MCF 10A (cell line): ENCODE results near the gene CSF2. TPM values are rescaled to one million over a fixed set of nuclear protein-coding genes. Genes with fewer than 3 reads are reported as not detected.

Experiments used
- BruUV-seq: library from RNA; stranded (reverse); fragments of 400-500 nt; replicated peaks from 2 replicates; lab custom pipeline; 2021; lab: Mats Ljungman, UMichigan
- CTCF ChIA-PET: fragments of 300-600 bp; sonication (Branson Sonifier 250); formaldehyde crosslinking; extraction: SDS; loops from one replicate; lab custom pipeline; 2021; ENCODE audit warnings: antibody characterized with exemption, inconsistent platforms; lab: Yijun Ruan, JAX
- POLR2A ChIA-PET: fragments of 300-600, 350-650 bp; sonication (Branson Sonifier 250); formaldehyde crosslinking; extraction: SDS; loops from one replicate; lab custom pipeline; 2020; ENCODE audit warnings: antibody characterized with exemption, inconsistent platforms; lab: Yijun Ruan, JAX
- DNase-seq: peaks from one replicate; pipeline ENCODE4 v3.0.0-alpha.2; 2018; ENCODE audit not compliant: unreplicated experiment
- H3K27ac Mint-ChIP-seq: one replicate; pipeline ENCODE4 v1.8.0; 2022; ENCODE audit warnings: mild to moderate bottlenecking, low read depth, mixed read lengths; ENCODE audit not compliant: unreplicated experiment
- H3K27me3 Mint-ChIP-seq: one replicate; pipeline ENCODE4 v1.8.0; 2022; ENCODE audit warnings: mixed read lengths; ENCODE audit not compliant: insufficient read depth, unreplicated experiment
- H3K36me3 Mint-ChIP-seq: one replicate; pipeline ENCODE4 v1.8.0; 2022; ENCODE audit warnings: mild to moderate bottlenecking, moderate library complexity, mixed read lengths; ENCODE audit not compliant: insufficient read depth, unreplicated experiment
- H3K4me1 Mint-ChIP-seq: one replicate; pipeline ENCODE4 v1.8.0; 2022; ENCODE audit warnings: mixed read lengths; ENCODE audit not compliant: insufficient read depth, unreplicated experiment
- H3K4me3 Mint-ChIP-seq: one replicate; pipeline ENCODE4 v1.8.0; 2022; ENCODE audit warnings: mild to moderate bottlenecking, moderate library complexity, mixed read lengths; ENCODE audit not compliant: unreplicated experiment
- H3K9me3 Mint-ChIP-seq: one replicate; pipeline ENCODE4 v1.8.0; 2022; ENCODE audit warnings: mixed read lengths; ENCODE audit not compliant: unreplicated experiment
- intact Hi-C: fragments of 100-400 bp; cut with micrococcal nuclease; formaldehyde crosslinking; loops from 2 replicates; pipeline ENCODE4 v1.14.1; 2022
- total RNA-seq: library from RNA; stranded (reverse); gene quantifications from 2 replicates; pipeline ENCODE4 v1.2.3, GENCODE V29; 2022
- TF ChIP-seq, protein P1 (sequence below): fragments of 200-600 bp; IDR thresholded peaks from one replicate; pipeline ENCODE4 v1.8.0; 2022; ENCODE audit warnings: antibody characterized with exemption, mild to moderate bottlenecking; ENCODE audit not compliant: unreplicated experiment

CSF2 gene
- total RNA-seq, 1 experiment from 2014 or later = not detected

DNA sequence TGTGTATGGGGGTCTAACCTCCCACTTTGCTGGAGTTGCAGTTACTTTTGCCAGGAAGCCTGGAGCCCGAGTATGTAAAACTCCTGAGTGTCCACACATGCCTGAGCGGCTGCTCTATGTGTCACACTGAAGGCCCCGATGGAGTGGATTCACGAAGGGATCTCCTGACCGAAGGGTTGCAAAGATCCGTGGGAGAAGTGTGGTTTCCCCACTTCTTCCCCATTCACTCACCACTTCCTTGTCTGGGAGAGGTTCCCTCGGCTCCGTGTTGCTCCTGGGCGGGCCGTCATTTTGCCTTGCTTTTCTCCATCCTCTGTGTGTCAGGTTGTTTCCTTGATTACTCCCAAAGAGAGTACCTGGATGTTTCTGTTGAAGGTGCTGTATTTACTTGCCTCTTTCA is 29.4 kb upstream of the CSF2 start:
- Mint-ChIP-seq H3K9me3 (peaks cover 7% of the 10 kb centered on the region), H3K4me3 (no peak overlapping the region), H3K27me3 (peaks cover 39% of the 10 kb centered on the region), H3K27ac (no peak overlapping the region), H3K36me3 (no peaks in the 10 kb centered on the region), H3K4me1 (no peaks in the 10 kb centered on the region)
- intact Hi-C loops = no loop called here
- DNase-seq = no peak
- BruUV-seq = no TSS peak
- ChIA-PET CTCF (interaction anchor here (0.6 to 0.7 kb wide), 2 partner anchors 19 to 34 kb away, joined by 3 to 4 read pairs; no protein-coding TSS in a partner anchor), POLR2A (no interaction called here)
- TF ChIP-seq, protein P1, sequence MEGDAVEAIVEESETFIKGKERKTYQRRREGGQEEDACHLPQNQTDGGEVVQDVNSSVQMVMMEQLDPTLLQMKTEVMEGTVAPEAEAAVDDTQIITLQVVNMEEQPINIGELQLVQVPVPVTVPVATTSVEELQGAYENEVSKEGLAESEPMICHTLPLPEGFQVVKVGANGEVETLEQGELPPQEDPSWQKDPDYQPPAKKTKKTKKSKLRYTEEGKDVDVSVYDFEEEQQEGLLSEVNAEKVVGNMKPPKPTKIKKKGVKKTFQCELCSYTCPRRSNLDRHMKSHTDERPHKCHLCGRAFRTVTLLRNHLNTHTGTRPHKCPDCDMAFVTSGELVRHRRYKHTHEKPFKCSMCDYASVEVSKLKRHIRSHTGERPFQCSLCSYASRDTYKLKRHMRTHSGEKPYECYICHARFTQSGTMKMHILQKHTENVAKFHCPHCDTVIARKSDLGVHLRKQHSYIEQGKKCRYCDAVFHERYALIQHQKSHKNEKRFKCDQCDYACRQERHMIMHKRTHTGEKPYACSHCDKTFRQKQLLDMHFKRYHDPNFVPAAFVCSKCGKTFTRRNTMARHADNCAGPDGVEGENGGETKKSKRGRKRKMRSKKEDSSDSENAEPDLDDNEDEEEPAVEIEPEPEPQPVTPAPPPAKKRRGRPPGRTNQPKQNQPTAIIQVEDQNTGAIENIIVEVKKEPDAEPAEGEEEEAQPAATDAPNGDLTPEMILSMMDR = no peak

DNA sequence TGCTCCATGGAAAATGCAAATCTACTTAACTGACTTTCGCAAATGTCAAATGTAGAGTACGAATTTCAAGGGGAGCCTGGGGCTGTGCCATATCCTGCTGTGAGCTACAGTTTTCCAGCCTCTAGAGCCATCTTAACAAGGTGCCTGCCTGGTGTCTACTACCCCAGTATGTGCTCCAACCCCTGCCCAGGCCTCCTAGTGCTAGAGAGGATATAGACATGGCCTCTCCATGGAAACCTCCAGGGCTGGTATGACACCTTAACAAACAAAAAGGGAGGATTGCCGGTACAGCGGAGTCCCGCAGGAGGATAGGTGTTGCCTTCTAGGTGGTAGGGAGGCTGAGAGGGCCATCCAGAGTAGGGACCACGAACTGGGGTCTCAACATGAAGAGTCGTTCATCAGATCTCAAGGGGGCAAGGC is 26.7 kb upstream of the CSF2 start:
- no TSS peak for BruUV-seq
- TF ChIP-seq, protein P1 = no peak
- Mint-ChIP-seq H3K4me1 (no peaks in the 10 kb centered on the region), H3K4me3 (no peak overlapping the region), H3K27ac (no peak overlapping the region), H3K9me3 (peaks cover 7% of the 10 kb centered on the region), H3K36me3 (no peaks in the 10 kb centered on the region), H3K27me3 (peaks cover 27% of the 10 kb centered on the region)
- no peak for DNase-seq
- ChIA-PET POLR2A (no interaction called here), CTCF (interaction anchor here (1.3 to 1.7 kb wide), 2 partner anchors 18 to 235 kb away, joined by 4 to 5 read pairs; no protein-coding TSS in a partner anchor)
- intact Hi-C loops = no loop called here

DNA sequence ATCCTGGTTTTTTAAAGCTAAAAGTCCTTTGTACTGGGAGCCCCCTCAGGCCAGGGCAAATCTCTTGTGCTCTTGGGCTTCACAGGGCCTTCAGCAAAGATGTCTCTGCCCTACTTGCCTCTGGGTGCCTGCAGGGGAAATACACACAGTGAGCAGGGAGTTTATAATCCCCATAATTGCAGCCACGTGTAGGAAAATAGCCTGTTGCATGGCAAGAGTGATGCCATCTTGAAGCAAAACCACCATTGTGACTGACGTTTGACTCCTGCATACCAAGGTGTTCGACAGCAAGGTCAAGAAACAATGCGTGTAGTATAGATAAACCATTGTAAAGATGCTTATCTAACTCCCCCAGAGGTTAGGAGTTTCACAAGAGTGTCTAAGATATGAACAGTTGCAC is 24.5 kb upstream of the CSF2 start:
- H3K27ac Mint-ChIP-seq = no peak overlapping the region
- H3K4me3 Mint-ChIP-seq = no peak overlapping the region
- H3K4me1 Mint-ChIP-seq = no peaks in the 10 kb centered on the region
- POLR2A ChIA-PET = interaction anchor here (0.6 to 1.2 kb wide), 3 partner anchors 34 to 361 kb away, joined by 3 read pairs; no protein-coding TSS in a partner anchor
- BruUV-seq = no TSS peak
- no peaks in the 10 kb centered on the region for H3K9me3 Mint-ChIP-seq
- intact Hi-C loops = no loop called here
- no peaks in the 10 kb centered on the region for H3K36me3 Mint-ChIP-seq
- TF ChIP-seq, protein P1 = no peak
- DNase-seq = no peak
- CTCF ChIA-PET = interaction anchor here (3.6 kb wide), 1 partner anchor 14 kb away, joined by 45 read pairs; no protein-coding TSS in a partner anchor
- H3K27me3 Mint-ChIP-seq = peaks cover 28% of the 10 kb centered on the region

DNA sequence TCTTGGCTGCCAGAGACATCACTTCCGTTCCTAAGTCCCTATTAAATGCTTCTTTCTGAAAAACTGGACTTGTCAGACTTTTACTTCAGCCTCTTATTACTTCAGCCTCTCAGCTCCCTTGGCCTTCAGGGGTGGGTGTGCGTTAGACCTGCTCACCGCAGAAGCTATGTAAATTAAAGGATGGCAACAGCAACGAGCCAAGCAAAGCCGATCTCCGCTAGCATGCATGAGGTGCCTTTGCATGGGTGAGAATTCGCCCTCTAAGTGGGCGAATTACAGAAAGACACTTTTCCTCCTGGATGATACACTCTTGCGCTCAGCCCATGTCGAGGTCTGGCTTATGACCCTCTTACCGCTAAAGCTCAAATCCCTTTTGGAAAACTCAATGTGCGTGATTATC is 24.0 kb upstream of the CSF2 start:
- BruUV-seq = no TSS peak
- Mint-ChIP-seq H3K27me3 (peaks cover 28% of the 10 kb centered on the region), H3K4me1 (no peaks in the 10 kb centered on the region), H3K27ac (no peak overlapping the region), H3K4me3 (no peak overlapping the region), H3K9me3 (no peaks in the 10 kb centered on the region), H3K36me3 (no peaks in the 10 kb centered on the region)
- POLR2A ChIA-PET = interaction anchor here (0.6 to 1.2 kb wide), 3 partner anchors 35 to 362 kb away, joined by 3 read pairs; no protein-coding TSS in a partner anchor
- CTCF ChIA-PET = interaction anchor here (0.6 to 3.6 kb wide), 4 partner anchors 13 to 629 kb away, joined by 3 to 45 read pairs (median 3); no protein-coding TSS in a partner anchor
- intact Hi-C loops = no loop called here
- DNase-seq = no peak
- TF ChIP-seq, protein P1 = no peak
